Activated CD4-positive, alpha-beta memory T cell treated with anti-CD3 and anti-CD28 coated beads, Interleukin-2, amount 10 ng/mL, durations not matched to agents 7 days and 5 days (primary cell): ENCODE results near the gene AFAP1. TPM values are rescaled to one million over a fixed set of nuclear protein-coding genes. Genes with fewer than 3 reads are reported as not detected.

Experiments used
- CTCF ChIA-PET: fragments of 350-600 bp; sonication (Branson Sonifier 250); formaldehyde crosslinking; loops from one replicate; lab custom pipeline; 2021; ENCODE audit warnings: antibody characterized with exemption, inconsistent platforms; lab: Charles Lee
- POLR2A ChIA-PET: fragments of 350-600 bp; sonication (Branson Sonifier 250); formaldehyde crosslinking; loops from one replicate; lab custom pipeline; 2021; ENCODE audit warnings: antibody characterized with exemption; lab: Charles Lee
- DNase-seq: peaks from one replicate; pipeline ENCODE4 v3.0.0-alpha.2; 2020
- H3K27ac Mint-ChIP-seq: one replicate; pipeline ENCODE4 v1.8.0; 2021; ENCODE audit warnings: mild to moderate bottlenecking, mixed read lengths
- H3K27me3 Mint-ChIP-seq: one replicate; pipeline ENCODE4 v1.8.0; 2021; ENCODE audit warnings: mixed read lengths
- H3K36me3 Mint-ChIP-seq: one replicate; pipeline ENCODE4 v1.8.0; 2021; ENCODE audit warnings: low read depth, mixed read lengths
- H3K4me1 Mint-ChIP-seq: one replicate; pipeline ENCODE4 v1.8.0; 2021; ENCODE audit warnings: mixed read lengths
- H3K4me3 Mint-ChIP-seq: one replicate; pipeline ENCODE4 v1.8.0; 2021; ENCODE audit warnings: mild to moderate bottlenecking, mixed read lengths
- H3K9me3 Mint-ChIP-seq: one replicate; pipeline ENCODE4 v1.8.0; 2021; ENCODE audit warnings: mixed read lengths
- total RNA-seq, 2 experiments: library from RNA; stranded (reverse); gene quantifications; one replicate each; pipeline ENCODE4 v1.2.3, GENCODE V29; 2021

Gene AFAP1
- total RNA-seq, 2 experiments from 2014 or later, result 5.9 to 6.5 TPM

- no peak for DNase-seq
- ChIA-PET POLR2A (no interaction called here), CTCF (interaction anchor here (5.1 kb wide), 1 partner anchor 43 kb away, joined by 49 read pairs; no protein-coding TSS in a partner anchor)
- Mint-ChIP-seq H3K27ac (no peak overlapping the region), H3K4me3 (no peak overlapping the region), H3K9me3 (no peaks in the 10 kb centered on the region), H3K36me3 (peaks cover 8% of the 10 kb centered on the region), H3K4me1 (peaks cover 44% of the 10 kb centered on the region), H3K27me3 (peaks cover 2% of the 10 kb centered on the region)
Measured at GRCh38 chr4:7847206-7847605, 92.5 kb downstream of the AFAP1 start.

DNA sequence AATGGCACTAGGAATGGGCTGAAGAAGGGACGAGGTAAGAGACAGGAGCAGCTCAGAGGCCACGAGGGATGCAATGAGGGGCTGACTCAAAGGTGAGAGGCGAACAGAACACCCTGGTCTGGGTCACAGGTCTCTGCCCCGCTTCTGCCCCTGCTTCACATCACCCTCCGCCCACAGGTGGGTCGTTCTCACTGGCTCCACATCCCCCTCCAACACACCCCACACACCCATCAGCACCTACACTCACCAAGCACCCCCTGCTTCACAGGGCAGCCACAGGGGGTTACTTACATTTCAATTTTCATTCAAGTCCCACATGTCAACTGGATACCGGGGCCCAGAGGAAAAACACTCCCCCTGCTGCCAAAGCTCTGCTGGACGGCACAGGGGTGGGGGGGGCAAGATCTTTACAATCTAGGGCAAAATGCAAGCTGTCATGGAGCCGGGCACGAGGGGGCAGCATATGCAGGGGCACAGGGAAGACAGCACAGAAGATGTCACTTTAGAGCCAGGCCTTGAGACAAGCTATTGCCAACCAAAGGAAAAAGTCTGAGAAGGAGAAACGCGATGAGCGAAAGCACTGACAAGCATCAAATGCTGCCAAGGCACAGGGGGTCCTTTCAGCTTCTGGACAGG is 94.0 kb downstream of the AFAP1 start:
- ChIA-PET CTCF (interaction anchor here (1.2 to 5.1 kb wide), 4 partner anchors 9 to 42 kb away, joined by 3 to 49 read pairs (median 8); no protein-coding TSS in a partner anchor), POLR2A (interaction anchor here (0.6 kb wide), 1 partner anchor 10 kb away, joined by 3 read pairs; no protein-coding TSS in a partner anchor)
- no peaks in the 10 kb centered on the region for H3K9me3 Mint-ChIP-seq
- H3K4me3 Mint-ChIP-seq, result no peak overlapping the region
- no peak overlapping the region for H3K27ac Mint-ChIP-seq
- H3K4me1 Mint-ChIP-seq, result peaks cover 31% of the 10 kb centered on the region
- H3K27me3 Mint-ChIP-seq, result no peaks in the 10 kb centered on the region
- peaks cover 7% of the 10 kb centered on the region for H3K36me3 Mint-ChIP-seq
- DNase-seq, result no peak

DNA sequence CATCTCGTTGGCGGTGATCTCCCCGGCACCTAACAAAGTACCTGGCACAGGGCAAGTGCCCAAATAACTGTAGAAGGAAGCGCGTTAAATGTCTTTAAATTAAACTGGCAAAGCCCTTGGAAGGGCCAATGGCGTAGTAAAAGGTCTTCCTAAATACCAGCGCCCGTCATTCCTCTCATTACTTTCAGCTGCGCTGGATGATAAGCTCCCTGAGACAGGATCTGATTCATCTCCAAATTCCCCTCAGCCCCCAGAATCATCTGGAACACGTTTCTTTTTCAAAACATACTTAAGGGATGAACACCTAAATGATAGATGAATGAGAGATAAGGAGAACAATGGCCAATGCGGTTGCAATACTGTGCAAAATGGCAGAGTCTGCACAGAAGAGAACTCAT is 95.1 kb downstream of the AFAP1 start:
- CTCF ChIA-PET, result interaction anchor here (1.0 to 5.1 kb wide), 9 partner anchors 10 to 125 kb away, joined by 3 to 49 read pairs (median 5); no protein-coding TSS in a partner anchor
- Mint-ChIP-seq H3K27me3 (no peaks in the 10 kb centered on the region), H3K4me3 (no peak overlapping the region), H3K36me3 (peaks cover 2% of the 10 kb centered on the region), H3K4me1 (peaks cover 21% of the 10 kb centered on the region), H3K9me3 (no peaks in the 10 kb centered on the region), H3K27ac (peak overlapping the region; percentile 13)
- no peak for DNase-seq
- POLR2A ChIA-PET, result interaction anchor here (1.4 kb wide), 2 partner anchors 10 to 13 kb away, joined by 6 to 7 read pairs; no protein-coding TSS in a partner anchor

DNA sequence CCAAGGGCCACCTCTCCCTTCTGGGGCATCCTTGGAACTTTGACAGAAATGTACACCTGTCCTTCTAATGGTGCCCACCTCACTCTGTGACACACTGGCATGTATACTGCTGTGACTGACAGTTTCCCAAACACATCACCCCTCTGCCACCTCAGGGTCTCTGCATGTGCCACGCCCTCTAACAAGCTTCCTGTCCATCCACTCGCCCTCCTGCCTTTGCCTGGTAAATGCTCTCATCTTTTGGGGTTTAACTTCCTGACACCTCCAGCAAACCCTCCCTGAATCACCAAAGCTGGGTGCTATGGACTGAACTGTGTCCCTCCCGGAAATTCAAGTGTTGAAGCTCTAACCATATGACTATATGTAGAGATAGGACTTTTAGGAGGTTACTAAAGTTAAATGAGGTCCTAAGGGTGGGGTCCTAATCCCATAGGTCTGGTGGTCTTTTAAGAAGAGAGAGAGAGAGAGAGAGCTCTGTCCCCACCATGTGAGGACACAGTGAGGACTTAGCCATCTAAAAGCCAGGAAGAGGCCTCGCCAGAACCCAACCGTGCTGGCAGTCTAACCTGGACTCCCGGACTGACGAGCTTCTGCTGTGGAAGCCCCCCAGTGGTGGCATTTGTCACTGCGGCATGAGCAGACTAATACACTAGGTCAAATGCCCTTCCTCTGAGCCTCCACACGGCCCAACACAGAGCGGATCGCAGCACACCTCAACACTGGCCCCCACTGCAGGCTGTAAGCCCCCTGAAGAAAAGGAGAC is 95.6 kb downstream of the AFAP1 start:
- DNase-seq, result peak; percentile 71
- Mint-ChIP-seq H3K27me3 (no peaks in the 10 kb centered on the region), H3K4me3 (no peak overlapping the region), H3K4me1 (peaks cover 20% of the 10 kb centered on the region), H3K27ac (peak overlapping the region; percentile 13), H3K9me3 (no peaks in the 10 kb centered on the region), H3K36me3 (no peaks in the 10 kb centered on the region)
- CTCF ChIA-PET, result interaction anchor here (0.8 to 5.1 kb wide), 14 partner anchors 11 to 143 kb away, joined by 3 to 49 read pairs (median 4); no protein-coding TSS in a partner anchor
- POLR2A ChIA-PET, result interaction anchor here (1.4 kb wide), 2 partner anchors 11 to 12 kb away, joined by 6 to 7 read pairs; no protein-coding TSS in a partner anchor

DNA sequence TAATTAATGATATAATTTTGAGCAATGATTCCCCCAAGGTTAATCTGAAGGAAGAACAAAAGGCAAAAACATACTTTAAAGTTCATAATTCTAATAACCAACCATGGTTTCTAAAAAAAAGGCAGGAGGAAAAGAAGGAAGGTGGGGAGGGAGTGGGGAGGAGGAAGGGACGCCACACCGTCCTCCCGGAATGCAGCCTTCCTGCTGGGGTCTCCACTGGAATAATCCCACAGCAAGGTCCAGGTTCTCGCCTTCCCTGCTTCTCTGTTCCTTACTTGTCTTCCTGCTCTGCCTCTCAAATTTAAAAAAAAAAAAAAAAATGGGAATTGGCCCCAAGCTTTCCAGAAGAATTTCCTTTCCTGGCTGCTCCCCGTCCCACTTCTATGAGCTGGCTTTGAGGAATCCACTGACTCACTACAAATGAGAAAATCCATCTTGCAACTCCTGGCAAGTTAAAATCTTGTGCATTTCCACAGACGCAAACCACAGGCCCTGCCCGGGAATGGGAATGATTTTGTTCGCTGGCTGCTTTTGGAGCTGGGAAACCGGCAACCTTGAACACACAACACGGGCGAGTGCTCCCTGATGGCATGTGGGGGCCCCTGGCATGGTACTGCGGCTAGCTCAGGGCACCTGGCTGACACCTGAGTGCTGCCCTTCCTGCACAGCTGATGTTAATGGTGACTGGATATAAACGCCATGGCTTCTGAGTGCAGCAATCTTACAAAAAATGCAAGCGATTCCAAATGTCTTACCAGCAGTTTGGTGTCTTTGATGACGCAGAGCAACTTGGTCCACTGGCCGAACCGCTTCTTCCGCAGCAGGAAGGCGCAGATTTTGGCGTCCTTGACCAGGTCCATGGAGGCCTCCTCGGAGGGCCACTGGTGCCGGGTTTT is 97.0 kb downstream of the AFAP1 start:
- Mint-ChIP-seq H3K4me1 (peaks cover 20% of the 10 kb centered on the region), H3K9me3 (no peaks in the 10 kb centered on the region), H3K27ac (no peak overlapping the region), H3K27me3 (no peaks in the 10 kb centered on the region), H3K36me3 (no peaks in the 10 kb centered on the region), H3K4me3 (no peak overlapping the region)
- CTCF ChIA-PET, result interaction anchor here (0.9 to 1.4 kb wide), 3 partner anchors 12 to 95 kb away, joined by 3 to 8 read pairs (median 4); no protein-coding TSS in a partner anchor
- POLR2A ChIA-PET, result no interaction called here
- no peak for DNase-seq

GRCh38 chr4:7841894-7842293 is 97.8 kb downstream of the AFAP1 start:
- Mint-ChIP-seq H3K4me3 (no peak overlapping the region), H3K4me1 (peaks cover 20% of the 10 kb centered on the region), H3K27ac (no peak overlapping the region), H3K9me3 (no peaks in the 10 kb centered on the region), H3K27me3 (no peaks in the 10 kb centered on the region), H3K36me3 (peaks cover 3% of the 10 kb centered on the region)
- no peak for DNase-seq
- POLR2A ChIA-PET, result interaction anchor here (0.7 to 1.0 kb wide), 2 partner anchors 10 to 13 kb away, joined by 3 read pairs; no protein-coding TSS in a partner anchor
- CTCF ChIA-PET, result interaction anchor here (0.7 kb wide), 1 partner anchor 37 kb away, joined by 5 read pairs; no protein-coding TSS in a partner anchor

GRCh38 chr4:7841071-7841470 is 98.6 kb downstream of the AFAP1 start:
- ChIA-PET CTCF (no interaction called here), POLR2A (interaction anchor here (0.6 to 1.0 kb wide), 3 partner anchors 10 to 19 kb away, joined by 3 read pairs; no protein-coding TSS in a partner anchor)
- H3K36me3 Mint-ChIP-seq, result peaks cover 3% of the 10 kb centered on the region

GRCh38 chr4:7839856-7840255 is 99.8 kb downstream of the AFAP1 start:
- Mint-ChIP-seq H3K4me3 (no peak overlapping the region), H3K9me3 (no peaks in the 10 kb centered on the region), H3K4me1 (peaks cover 17% of the 10 kb centered on the region), H3K27me3 (no peaks in the 10 kb centered on the region), H3K36me3 (peaks cover 3% of the 10 kb centered on the region), H3K27ac (no peak overlapping the region)
- no peak for DNase-seq
- POLR2A ChIA-PET, result no interaction called here
- CTCF ChIA-PET, result interaction anchor here (1.0 kb wide), 1 partner anchor 36 kb away, joined by 3 read pairs; no protein-coding TSS in a partner anchor

More at GRCh38 chr4:7841071-7841470, 98.6 kb downstream of the AFAP1 start:
- Mint-ChIP-seq H3K9me3 (no peaks in the 10 kb centered on the region), H3K27me3 (no peaks in the 10 kb centered on the region), H3K4me1 (peaks cover 20% of the 10 kb centered on the region), H3K4me3 (no peak overlapping the region), H3K27ac (no peak overlapping the region)
- DNase-seq, result no peak

DNA sequence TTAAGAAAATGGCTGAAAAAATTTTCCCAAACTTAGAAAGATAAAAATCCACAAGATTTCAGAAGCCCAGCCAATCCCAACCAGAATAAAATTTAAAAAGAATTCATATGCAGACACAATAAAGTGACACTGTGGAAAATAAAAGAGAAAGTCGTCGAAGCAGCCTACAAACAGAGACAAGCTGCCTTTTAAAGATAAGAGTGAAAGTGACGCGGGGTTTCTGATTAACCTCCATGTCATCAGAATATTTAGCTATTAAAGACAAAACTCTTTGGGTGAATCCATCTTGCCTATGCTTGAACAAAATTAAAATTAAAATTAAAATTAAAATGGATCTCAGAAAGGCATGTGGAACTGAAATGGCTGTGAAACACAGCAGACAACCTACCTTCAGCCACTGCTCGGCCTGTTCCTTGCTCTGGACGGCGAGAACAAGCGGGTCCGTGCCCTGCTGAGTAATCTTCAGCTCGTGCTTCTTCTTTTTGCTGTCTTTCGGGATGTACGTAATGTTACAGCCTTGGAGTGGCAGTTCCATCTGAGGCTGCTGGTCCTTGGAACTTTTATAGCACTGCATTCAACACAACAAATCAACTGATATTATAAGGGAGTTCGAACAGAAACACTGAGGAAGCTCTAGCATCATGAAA is 101.4 kb downstream of the AFAP1 start:
- ChIA-PET CTCF (no interaction called here), POLR2A (no interaction called here)
- DNase-seq, result no peak
- Mint-ChIP-seq H3K4me1 (peaks cover 1% of the 10 kb centered on the region), H3K36me3 (peaks cover 9% of the 10 kb centered on the region), H3K9me3 (no peaks in the 10 kb centered on the region), H3K27me3 (peaks cover under 1% of the 10 kb centered on the region), H3K27ac (no peak overlapping the region), H3K4me3 (no peak overlapping the region)

GRCh38 chr4:7837597-7838135 is 102.0 kb downstream of the AFAP1 start:
- no peaks in the 10 kb centered on the region for H3K9me3 Mint-ChIP-seq
- no peak overlapping the region for H3K27ac Mint-ChIP-seq
- peaks cover 4% of the 10 kb centered on the region for H3K27me3 Mint-ChIP-seq
- ChIA-PET CTCF (no interaction called here), POLR2A (no interaction called here)
- no peak overlapping the region for H3K4me3 Mint-ChIP-seq
- peaks cover 7% of the 10 kb centered on the region for H3K4me1 Mint-ChIP-seq
- no peak for DNase-seq
- H3K36me3 Mint-ChIP-seq, result peaks cover 15% of the 10 kb centered on the region

- POLR2A ChIA-PET, result interaction anchor here (0.6 to 1.6 kb wide), 6 partner anchors 9 to 845 kb away, joined by 3 to 7 read pairs (median 4); no protein-coding TSS in a partner anchor
Measured at GRCh38 chr4:7831858-7832730, 107.6 kb downstream of the AFAP1 start.

More at GRCh38 chr4:7831858-7832730, 107.6 kb downstream of the AFAP1 start:
- peak overlapping the region; percentile 65 for H3K27ac Mint-ChIP-seq
- no peak for DNase-seq
- H3K4me1 Mint-ChIP-seq, result peaks cover 56% of the 10 kb centered on the region
- H3K4me3 Mint-ChIP-seq, result no peak overlapping the region
- CTCF ChIA-PET, result interaction anchor here (0.9 to 2.3 kb wide), 4 partner anchors 12 to 30 kb away, joined by 4 to 11 read pairs (median 4); no protein-coding TSS in a partner anchor
- H3K36me3 Mint-ChIP-seq, result peaks cover 27% of the 10 kb centered on the region
- peaks cover 6% of the 10 kb centered on the region for H3K27me3 Mint-ChIP-seq
- H3K9me3 Mint-ChIP-seq, result peaks cover 2% of the 10 kb centered on the region
